LNCaP clone FGC (cell line): ENCODE data around the gene PROX2.

Source experiments
- DNase-seq: peaks from one replicate; pipeline ENCODE4 v3.0.0-alpha.2; 2011; ENCODE audit warnings: low read depth
- H3K4me3 ChIP-seq: 2 replicates; pipeline ENCODE4 v1.5.1; 2011; ENCODE audit warnings: mild to moderate bottlenecking, low read depth, low read length, control low read depth
- CTCF ChIP-seq: IDR thresholded peaks from 2 replicates; pipeline ENCODE4 v1.5.1; 2012; ENCODE audit warnings: mild to moderate bottlenecking; ENCODE audit not compliant: control insufficient read depth, insufficient read depth; ENCODE audit errors: extremely low read depth

Gene PROX2

DNA sequence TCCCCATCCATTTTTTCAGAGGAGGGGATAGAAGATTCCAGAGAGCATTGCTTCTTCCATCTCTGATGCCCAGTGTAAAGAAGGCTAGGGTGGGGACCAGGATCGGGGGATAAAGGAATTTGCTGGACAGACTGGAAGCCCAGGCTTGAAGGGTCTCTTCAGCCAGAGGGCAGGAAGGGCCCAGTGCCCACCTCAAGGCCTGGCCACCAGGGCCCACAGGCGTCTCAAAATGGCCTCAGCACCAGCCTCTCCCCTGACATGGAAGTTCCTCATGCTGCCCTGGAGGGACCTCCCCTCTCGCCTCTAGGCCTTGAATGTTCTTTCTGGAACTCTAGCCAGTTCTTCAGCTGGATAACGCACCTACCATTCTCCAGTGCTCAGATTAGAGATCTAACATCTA is 44.3 kb upstream of the PROX2 start:
- no peak for DNase-seq
- H3K4me3 ChIP-seq = no peak overlapping the region
- TF ChIP-seq CTCF = no peak

DNA sequence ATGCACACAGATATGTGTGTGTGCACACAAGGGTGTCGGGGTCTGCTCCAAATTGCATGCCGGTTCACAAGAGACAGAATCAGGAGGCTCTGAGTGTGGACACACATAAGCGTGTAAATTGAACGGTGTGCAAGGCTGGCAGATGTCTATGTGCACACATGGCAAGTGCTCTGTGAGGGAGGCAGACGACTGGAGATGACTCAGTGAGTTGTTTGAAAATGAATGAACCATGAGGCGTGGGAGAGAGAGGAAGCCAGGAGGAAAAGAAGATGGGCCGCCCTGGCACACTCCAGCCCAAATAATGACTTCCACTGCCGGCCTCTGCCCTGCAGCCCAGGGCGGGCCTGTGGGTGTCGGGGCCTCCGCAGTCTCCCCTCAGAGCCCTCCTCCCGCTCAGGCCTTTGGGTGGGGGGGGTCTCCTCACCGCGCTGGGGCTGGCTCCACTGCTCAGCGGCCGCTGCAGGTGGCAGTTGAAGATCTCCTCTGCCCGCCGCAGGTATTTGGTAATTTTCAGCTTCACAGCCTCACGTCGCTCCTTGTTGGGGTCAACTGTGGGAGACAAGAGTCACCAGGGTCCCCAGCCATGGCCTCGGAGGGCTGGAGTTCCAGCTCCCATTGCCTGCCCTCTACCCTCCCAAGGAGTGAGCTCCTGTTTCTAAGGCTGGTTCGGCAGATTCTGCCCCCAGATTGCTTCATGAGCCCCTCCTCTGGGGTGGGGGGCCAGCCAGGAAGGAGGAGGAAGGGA is 43.6 kb upstream of the PROX2 start:
- H3K4me3 ChIP-seq = no peak overlapping the region
- DNase-seq = no peak
- TF ChIP-seq CTCF = no peak

- TF ChIP-seq CTCF = no peak
- no peak for DNase-seq
These were observed 42.4 kb upstream of the PROX2 start for GRCh38 chr14:74918380-74918779.

GRCh38 chr14:74917646-74918081 is 41.7 kb upstream of the PROX2 start:
- H3K4me3 ChIP-seq = no peak overlapping the region
- no peak for TF ChIP-seq CTCF
- DNase-seq = no peak

More at GRCh38 chr14:74918380-74918779, 42.4 kb upstream of the PROX2 start:
- H3K4me3 ChIP-seq = no peak overlapping the region

- no peak for TF ChIP-seq CTCF
- H3K4me3 ChIP-seq = no peak overlapping the region
- DNase-seq = no peak
These were observed 41.2 kb upstream of the PROX2 start for GRCh38 chr14:74917178-74917543.

DNA sequence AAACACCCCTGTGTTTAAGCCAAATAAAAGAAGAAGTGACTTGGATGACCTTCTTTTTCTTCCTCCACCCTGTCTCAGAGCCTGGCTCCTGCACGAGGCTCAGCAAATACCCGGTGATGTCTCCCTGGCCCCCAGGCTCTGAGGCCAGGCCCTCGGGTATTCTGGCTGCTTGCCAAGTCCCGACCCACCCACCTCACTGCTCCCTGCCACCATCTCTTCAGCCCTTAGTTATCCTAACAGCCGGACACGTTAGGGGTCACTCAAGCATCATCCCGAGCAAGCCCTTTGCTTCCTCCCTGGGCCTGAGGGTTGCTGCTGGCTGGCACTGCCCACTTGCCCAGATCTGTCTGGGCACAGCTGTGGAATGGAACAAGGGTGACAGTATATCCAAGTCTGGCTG is 39.9 kb upstream of the PROX2 start:
- DNase-seq = no peak
- TF ChIP-seq CTCF = no peak
- no peak overlapping the region for H3K4me3 ChIP-seq

GRCh38 chr14:74915426-74915825 is 39.5 kb upstream of the PROX2 start:
- TF ChIP-seq CTCF = no peak
- no peak for DNase-seq
- H3K4me3 ChIP-seq = no peak overlapping the region
